H1 (cell line): Measurements from ENCODE around the gene H2AZ2. TPM values are rescaled to one million over a fixed set of nuclear protein-coding genes. Genes with fewer than 3 reads are reported as not detected.

Experiments used
- CTCF ChIA-PET: fragments of 300-600 bp; sonication (Branson Sonifier 250); formaldehyde crosslinking; loops from one replicate; lab custom pipeline; 2021; ENCODE audit not compliant: partially characterized antibody; lab: Charles Lee
- POLR2A ChIA-PET: fragments of 300-600 bp; sonication (Branson Sonifier 250); formaldehyde crosslinking; loops from one replicate; lab custom pipeline; 2021; ENCODE audit warnings: inconsistent platforms; ENCODE audit not compliant: partially characterized antibody; lab: Charles Lee
- DNase-seq, 2 experiments: peaks; one replicate each; pipeline versions ENCODE4 v3.0.0 to v3.0.0-alpha.2; 2010 to 2022; ENCODE audit warnings: low spot score in 2 of 2, low read depth in 1 of 2, mixed read lengths in 1 of 2
- FAIRE-seq: peaks from 2 replicates; lab custom pipeline; 2011; peaks lifted over from hg19 to GRCh38; lab: Jason Lieb, UNC
- H2AFZ ChIP-seq: 2 replicates; pipeline ENCODE4 v1.8.1; 2012; ENCODE audit warnings: low read length, inconsistent platforms
- H2AK5ac ChIP-seq: 2 replicates; pipeline ENCODE4 v1.6.1; 2013; ENCODE audit warnings: low read depth, low read length
- H2BK120ac ChIP-seq: replicated peaks from 2 replicates; pipeline ENCODE3; 2013; ENCODE audit warnings: low read depth, low read length, inconsistent platforms
- H2BK12ac ChIP-seq: 2 replicates; pipeline ENCODE4 v1.6.1; 2013; ENCODE audit warnings: low read depth, low read length
- H2BK15ac ChIP-seq: 2 replicates; pipeline ENCODE4 v1.6.1; 2013; ENCODE audit warnings: low read length
- H2BK20ac ChIP-seq: 2 replicates; pipeline ENCODE4 v1.6.1; 2013; ENCODE audit warnings: low read length
- H2BK5ac ChIP-seq: 2 replicates; pipeline ENCODE4 v1.6.1; 2013; ENCODE audit warnings: low read depth, low read length
- H3K14ac ChIP-seq: 2 replicates; pipeline ENCODE4 v1.6.1; 2013; ENCODE audit warnings: inconsistent platforms; ENCODE audit not compliant: insufficient read length
- H3K18ac ChIP-seq: 2 replicates; pipeline ENCODE4 v1.6.1; 2013; ENCODE audit warnings: low read length; ENCODE audit errors: extremely low read depth
- H3K23ac ChIP-seq: 2 replicates; pipeline ENCODE4 v1.6.1; 2013; ENCODE audit warnings: inconsistent platforms; ENCODE audit not compliant: insufficient read length
- H3K23me2 ChIP-seq: 2 replicates; pipeline ENCODE4 v1.6.1; 2013; ENCODE audit warnings: low read depth, low read length
- H3K27ac ChIP-seq: 2 replicates; pipeline ENCODE4 v1.6.1; 2011; ENCODE audit warnings: low read depth, low read length, inconsistent platforms
- H3K27me3 ChIP-seq, 4 experiments: replicated peaks in 1 of 4; 1 replicate in 1 of 4; 2 replicates in 3 of 4; pipeline versions ENCODE4 v1.6.1 to v1.8.1; 2011 to 2013; ENCODE audit warnings: low read length in 3 of 4, mild to moderate bottlenecking in 3 of 4, inconsistent platforms in 2 of 4, mixed read lengths in 2 of 4, moderate library complexity in 1 of 4; ENCODE audit not compliant: control insufficient read depth in 3 of 4, insufficient read depth in 3 of 4; ENCODE audit errors: extremely low read depth in 1 of 4
- H3K36me3 ChIP-seq, 4 experiments: 2 replicates each; pipeline versions ENCODE4 v1.6.1 to v1.8.1; 2011 to 2013; ENCODE audit warnings: mild to moderate bottlenecking in 4 of 4, low read length in 3 of 4, moderate library complexity in 2 of 4, control low read depth in 1 of 4, inconsistent platforms in 1 of 4; ENCODE audit not compliant: insufficient read depth in 4 of 4, control insufficient read depth in 2 of 4
- H3K4ac ChIP-seq: replicated peaks from 2 replicates; pipeline ENCODE3; 2013; ENCODE audit warnings: low read length, low read depth, mixed read lengths, inconsistent platforms; ENCODE audit not compliant: insufficient read length
- H3K4me1 ChIP-seq, 4 experiments: replicated peaks in 1 of 4; 1 replicate in 1 of 4; 2 replicates in 3 of 4; pipeline versions ENCODE4 v1.6.1 to v1.8.1; 2011 to 2013; ENCODE audit warnings: low read length in 3 of 4, inconsistent platforms in 2 of 4, mixed read lengths in 1 of 4; ENCODE audit not compliant: insufficient read depth in 4 of 4, control insufficient read depth in 3 of 4
- H3K4me2 ChIP-seq, 2 experiments: 2 replicates each; pipeline versions ENCODE4 v1.6.1 to v1.8.1; 2011 to 2013; ENCODE audit warnings: low read depth in 2 of 2, low read length in 2 of 2, control low read depth in 1 of 2, inconsistent platforms in 1 of 2, mild to moderate bottlenecking in 1 of 2; ENCODE audit not compliant: insufficient read depth in 1 of 2
- H3K4me3 ChIP-seq, 4 experiments: fragments of 200-600, 300-600 bp in 1 of 4; sonication (generic), shearing (Covaris generic), sonication (Bioruptor Twin) in 1 of 4; 2 replicates each; pipeline versions ENCODE4 v1.5.1 to v1.8.1; 2011 to 2016; ENCODE audit warnings: low read length in 4 of 4, low read depth in 3 of 4, control low read depth in 2 of 4, inconsistent platforms in 2 of 4, mild to moderate bottlenecking in 2 of 4, mixed read lengths in 1 of 4, moderate library complexity in 1 of 4; ENCODE audit not compliant: insufficient read depth in 2 of 4; ENCODE audit errors: extremely low read depth in 1 of 4
- H3K56ac ChIP-seq: replicated peaks from 2 replicates; pipeline ENCODE3; 2013; ENCODE audit warnings: low read depth, mild to moderate bottlenecking, mixed read lengths, low read length, inconsistent platforms; ENCODE audit not compliant: insufficient read length
- H3K79me1 ChIP-seq: 2 replicates; pipeline ENCODE4 v1.6.1; 2013; ENCODE audit warnings: low read depth, low read length, control low read depth
- H3K79me2 ChIP-seq, 2 experiments: 2 replicates each; pipeline versions ENCODE4 v1.6.1 to v1.8.1; 2012 to 2013; ENCODE audit warnings: low read length in 2 of 2, mild to moderate bottlenecking in 2 of 2, inconsistent platforms in 1 of 2; ENCODE audit not compliant: insufficient read depth in 2 of 2, control insufficient read depth in 1 of 2
- H3K9ac ChIP-seq, 4 experiments: replicated peaks in 1 of 4; 1 replicate in 1 of 4; 2 replicates in 3 of 4; pipeline versions ENCODE4 v1.6.1 to v1.8.1; 2011 to 2013; ENCODE audit warnings: low read depth in 3 of 4, low read length in 3 of 4, control low read depth in 2 of 4, mild to moderate bottlenecking in 2 of 4, moderate library complexity in 2 of 4, inconsistent platforms in 1 of 4; ENCODE audit errors: extremely low read depth in 1 of 4
- H3K9me3 ChIP-seq, 2 experiments: 2 replicates each; pipeline versions ENCODE4 v1.6.1 to v1.8.1; 2012 to 2013; ENCODE audit warnings: mild to moderate bottlenecking in 2 of 2, moderate library complexity in 2 of 2, control low read depth in 1 of 2, inconsistent platforms in 1 of 2, low read depth in 1 of 2, low read length in 1 of 2, mixed read lengths in 1 of 2; ENCODE audit not compliant: insufficient read depth in 2 of 2
- H4K20me1 ChIP-seq, 2 experiments: replicated peaks in 1 of 2; 2 replicates each; pipeline versions ENCODE3 to v1.8.1; 2011 to 2013; ENCODE audit warnings: inconsistent platforms in 2 of 2, low read length in 2 of 2, mild to moderate bottlenecking in 1 of 2; ENCODE audit not compliant: insufficient read depth in 2 of 2, control insufficient read depth in 1 of 2
- H4K5ac ChIP-seq: 2 replicates; pipeline ENCODE4 v1.6.1; 2013; ENCODE audit warnings: low read length, low read depth, mixed read lengths, inconsistent platforms; ENCODE audit not compliant: insufficient read length
- H4K8ac ChIP-seq: 2 replicates; pipeline ENCODE4 v1.8.0; 2013; ENCODE audit warnings: mild to moderate bottlenecking, moderate library complexity, low read length, inconsistent platforms; ENCODE audit not compliant: insufficient read depth; ENCODE audit errors: extremely low read depth
- H4K91ac ChIP-seq: replicated peaks from 2 replicates; pipeline ENCODE3; 2013; ENCODE audit warnings: low read length, mixed read lengths, inconsistent platforms; ENCODE audit not compliant: insufficient read length
- ASH2L ChIP-seq: fragments of 200-600, 300-600 bp; sonication (generic); IDR thresholded peaks from one replicate; pipeline ENCODE4 v1.7.1; 2017; ENCODE audit warnings: low read length
- BCL11A ChIP-seq, 2 experiments: IDR thresholded peaks; one replicate each; pipeline ENCODE4 v1.6.1; 2011; ENCODE audit warnings: low read depth in 2 of 2, low read length in 2 of 2, mild to moderate bottlenecking in 2 of 2
- BRCA1 ChIP-seq: IDR thresholded peaks from 2 replicates; pipeline ENCODE4 v1.6.1; 2012; ENCODE audit warnings: low read depth, low read length, improper control_type of control experiment
- CTBP2 ChIP-seq: IDR thresholded peaks from 2 replicates; pipeline ENCODE4 v1.7.0; 2011; ENCODE audit warnings: borderline replicate concordance, mild to moderate bottlenecking, moderate library complexity, mixed read lengths, low read length; ENCODE audit not compliant: insufficient read depth, insufficient read length
- E2F6 ChIP-seq: IDR thresholded peaks from 2 replicates; pipeline ENCODE4 v1.6.1; 2012; ENCODE audit warnings: inconsistent platforms
- EGR1 ChIP-seq: IDR thresholded peaks from 2 replicates; pipeline ENCODE4 v1.6.1; 2011; ENCODE audit warnings: low read depth, low read length, borderline replicate concordance
- EZH2 ChIP-seq: fragments of 200-600 bp; sonication (generic); IDR thresholded peaks from 2 replicates; pipeline ENCODE4 v1.7.1; 2012; ENCODE audit warnings: low read depth, mild to moderate bottlenecking, moderate library complexity, low read length, inconsistent platforms; ENCODE audit not compliant: severe bottlenecking
- FOSL1 ChIP-seq: IDR thresholded peaks from 2 replicates; pipeline ENCODE4 v1.6.1; 2011; ENCODE audit warnings: mild to moderate bottlenecking, low read depth, low read length, moderate library complexity; ENCODE audit not compliant: insufficient read depth
- NANOG ChIP-seq: IDR thresholded peaks from 2 replicates; pipeline ENCODE4 v1.6.1; 2011; ENCODE audit warnings: low read length, low read depth, mild to moderate bottlenecking, inconsistent platforms; ENCODE audit not compliant: insufficient read depth, poor library complexity, severe bottlenecking
- SIX5 ChIP-seq: IDR thresholded peaks from 2 replicates; pipeline ENCODE4 v1.6.1; 2011; ENCODE audit warnings: mild to moderate bottlenecking, low read depth, low read length
- SP1 ChIP-seq: IDR thresholded peaks from 2 replicates; pipeline ENCODE4 v1.6.1; 2011; ENCODE audit warnings: low read depth, low read length
- SP4 ChIP-seq: IDR thresholded peaks from 2 replicates; pipeline ENCODE4 v1.6.1; 2012; ENCODE audit warnings: low read length, inconsistent platforms
- TCF12 ChIP-seq: IDR thresholded peaks from 2 replicates; pipeline ENCODE4 v1.6.1; 2011; ENCODE audit warnings: low read depth, mild to moderate bottlenecking, low read length
- WGBS, 2 experiments: shearing (Covaris generic) in 1 of 2; methylation state at CpG; one replicate each; pipeline versions ENCODE4 v1.1.6 to v1.1.7; 2013 to 2015; ENCODE audit warnings: low lambda C conversion rate in 2 of 2, mixed read lengths in 2 of 2, inconsistent platforms in 1 of 2, low coverage in 1 of 2, missing lambda C conversion rate in 1 of 2; ENCODE audit not compliant: insufficient replicate concordance in 2 of 2, insufficient coverage in 1 of 2, insufficient read length in 1 of 2; ENCODE audit errors: extremely low coverage in 1 of 2, missing lambda C conversion rate in 1 of 2; 5-methylcytosine and 5-hydroxymethylcytosine counted together
- polyA plus RNA-seq, 7 experiments: library from polyadenylated mRNA; depleted of rRNA in 3 of 7; stranded (reverse) in 5 of 7; unstranded in 2 of 7; fragments of >200 nt in 5 of 7; fragments of 200-250 nt in 2 of 7; gene quantifications; 1 replicate in 5 of 7; 2 replicates in 1 of 7; 4 replicates in 1 of 7; pipeline versions ENCODE4 v1.2.1 to v1.2.3, GENCODE V29; 2011 to 2013; ENCODE audit warnings: missing spikeins in 2 of 7, mixed read lengths in 2 of 7
- total RNA-seq: library from RNA; stranded (reverse); fragmentation: NEBNext Ultra II Directional; extraction: Animal tissue kit (Norgen Biotek cat#: 25700); gene quantifications from 2 replicates; pipeline ENCODE4 v1.2.1, GENCODE V29; 2021

H2AZ2 gene
- total and polyA plus RNA-seq, 2 of the 8 experiments (the other 6 are each of a cell fraction or from before 2014, with no cell fraction given): 168 to 187 TPM

GRCh38 chr7:44827567-44827966, 20.3 kb downstream of the H2AZ2 start:
- 90% methylated on average over 3 of the region's 3 CpGs; no CpG with 5 or more reads in 1 of the 2 experiments for WGBS, 2 experiments
- ChIA-PET CTCF (interaction anchor here (0.6 to 1.5 kb wide), 4 partner anchors 8 to 146 kb away, joined by 3 to 4 read pairs (median 3); no protein-coding TSS in a partner anchor), POLR2A (interaction anchor here (1.1 to 4.9 kb wide), 5 partner anchors 9 to 29 kb away, joined by 3 to 28 read pairs (median 4); partner anchors contain the start of gene H2AZ2)
- Histone ChIP-seq H2BK5ac (no peak overlapping the region), H3K4me3 (no peak overlapping the region), H3K27me3 (no peaks in the 10 kb centered on the region), H3K9ac (no peak overlapping the region), H2AFZ (no peak overlapping the region), H3K4me2 (no peak overlapping the region), H2BK15ac (no peak overlapping the region), H4K20me1 (peaks cover 0 to 2% of the 10 kb centered on the region in 2 experiments), H2BK120ac (no peak overlapping the region), H4K5ac (no peak overlapping the region), H3K79me1 (no peaks in the 10 kb centered on the region; the same call in 1 of the 2 replicates), H3K79me2 (no peaks in the 10 kb centered on the region), H3K9me3 (no peaks in the 10 kb centered on the region), H3K18ac (no peak overlapping the region), H2AK5ac (no peak overlapping the region), H3K56ac (no peak overlapping the region), H3K27ac (no peak overlapping the region), H4K91ac (no peak overlapping the region), H3K4ac (no peak overlapping the region), H3K23ac (no peak overlapping the region), H3K36me3 (peaks cover 2 to 57% (median 23%) of the 10 kb centered on the region in 4 experiments; a peak in 7 of 8 replicates), H2BK12ac (no peak overlapping the region), H3K23me2 (no peaks in the 10 kb centered on the region), H3K14ac (no peak overlapping the region), H3K4me1 (no peaks in the 10 kb centered on the region), H4K8ac (no peak overlapping the region), H2BK20ac (no peak overlapping the region)
- no peak for DNase-seq
- FAIRE-seq: no peak
- no peak for TF ChIP-seq FOSL1
- no peak for TF ChIP-seq NANOG
- no peak for TF ChIP-seq BRCA1
- TF ChIP-seq SIX5: no peak
- TF ChIP-seq E2F6: no peak
- TF ChIP-seq CTBP2: no peak
- TF ChIP-seq SP4: no peak
- TF ChIP-seq BCL11A (IDR thresholded peaks at IDR 0.05; ENCODE audit: low read depth in 2 of 2, low read length in 2 of 2): no peak
- TF ChIP-seq EZH2: no peak
- no peak for TF ChIP-seq SP1
- no peak for TF ChIP-seq TCF12
- no peak for TF ChIP-seq EGR1
- no peak for TF ChIP-seq ASH2L
